NCI-H1694 (cell line): ENCODE results near the gene PRR23A.
"Not testable (repeated sequence)": the region's sequence is repeated elsewhere in the genome, so short reads cannot be mapped to it uniquely, and the experiment has no call there.

Source experiments
- DNase-seq: peaks from one replicate; lab custom pipeline; 2025; lab: John Stamatoyannopoulos, UW

PRR23A gene

DNA sequence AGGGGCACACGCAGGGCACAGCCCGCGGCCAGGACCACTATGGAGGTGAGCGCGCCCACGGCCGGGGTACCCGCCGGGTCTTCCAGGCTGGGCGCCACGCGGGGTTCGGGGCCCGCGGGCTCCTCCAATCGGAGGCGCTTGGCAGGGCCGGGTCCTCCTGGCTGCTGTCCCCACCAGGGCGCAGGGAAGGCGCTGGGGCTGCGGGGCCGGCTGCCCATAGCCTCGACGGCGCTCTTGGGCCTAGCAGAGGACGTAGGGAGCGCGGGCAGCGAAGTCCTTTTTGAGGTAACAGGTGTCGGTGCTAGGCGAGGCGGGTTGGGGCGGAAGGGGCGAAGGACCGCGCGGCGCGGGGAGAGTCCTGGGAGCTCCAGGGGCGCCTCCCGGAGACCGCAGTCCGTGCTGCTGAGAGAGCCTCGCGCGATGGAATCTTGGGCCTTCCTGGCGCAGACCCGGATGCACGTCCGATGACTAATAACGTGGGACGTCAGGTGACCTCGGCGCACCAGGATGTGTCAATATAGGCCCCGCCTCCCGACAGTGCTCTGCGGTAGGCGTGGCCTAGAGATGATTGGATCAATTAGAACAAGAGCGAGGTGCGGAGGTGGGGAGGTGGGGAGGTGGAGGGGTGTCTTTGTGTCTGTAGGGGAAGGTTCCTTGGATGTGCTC, at the start of gene PRR23A:
Gene PRR23A (minus strand): TSS at position 218 of the 666 bp plus-strand sequence. CDS start 0 bp downstream, at position 218.
- DNase-seq = no peak

DNA sequence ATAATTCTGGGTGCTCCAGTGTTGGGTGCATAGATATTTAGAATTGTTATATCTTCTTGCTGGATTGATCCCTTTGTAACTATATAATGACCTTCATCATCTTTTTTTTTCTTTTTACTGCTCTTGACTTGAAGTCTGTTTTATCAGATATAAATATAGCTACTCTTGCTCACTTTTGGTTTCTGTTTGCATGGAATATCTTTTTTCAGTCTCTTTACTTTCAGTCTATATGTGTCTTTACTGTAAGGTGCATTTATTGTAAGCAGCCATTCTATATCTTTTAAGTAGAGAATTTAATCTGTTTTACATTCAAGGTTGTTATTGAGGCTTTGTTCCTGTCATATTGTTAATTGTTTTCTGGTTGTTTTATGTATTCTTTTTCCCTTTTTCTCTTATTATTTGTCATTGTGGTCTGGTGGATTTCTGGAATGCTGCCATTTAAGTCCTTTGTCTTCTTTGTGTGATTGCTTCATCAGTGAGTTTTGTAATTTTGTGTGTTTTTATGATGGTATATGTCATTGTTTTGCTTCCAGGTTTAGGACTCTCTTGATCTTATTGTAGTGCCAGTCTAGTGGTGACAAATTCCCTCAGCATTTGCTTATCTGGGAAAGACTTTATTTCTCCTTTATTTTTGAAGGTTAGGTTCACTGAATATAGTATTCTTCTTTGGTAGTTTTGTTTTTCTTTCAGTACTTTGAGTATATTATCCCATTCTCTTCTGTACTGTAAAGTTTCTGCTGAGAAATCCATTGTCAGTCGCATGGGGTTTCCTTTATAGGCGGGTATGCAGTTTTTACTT, 46.9 kb upstream of the PRR23A start:
- no peak for DNase-seq

DNA sequence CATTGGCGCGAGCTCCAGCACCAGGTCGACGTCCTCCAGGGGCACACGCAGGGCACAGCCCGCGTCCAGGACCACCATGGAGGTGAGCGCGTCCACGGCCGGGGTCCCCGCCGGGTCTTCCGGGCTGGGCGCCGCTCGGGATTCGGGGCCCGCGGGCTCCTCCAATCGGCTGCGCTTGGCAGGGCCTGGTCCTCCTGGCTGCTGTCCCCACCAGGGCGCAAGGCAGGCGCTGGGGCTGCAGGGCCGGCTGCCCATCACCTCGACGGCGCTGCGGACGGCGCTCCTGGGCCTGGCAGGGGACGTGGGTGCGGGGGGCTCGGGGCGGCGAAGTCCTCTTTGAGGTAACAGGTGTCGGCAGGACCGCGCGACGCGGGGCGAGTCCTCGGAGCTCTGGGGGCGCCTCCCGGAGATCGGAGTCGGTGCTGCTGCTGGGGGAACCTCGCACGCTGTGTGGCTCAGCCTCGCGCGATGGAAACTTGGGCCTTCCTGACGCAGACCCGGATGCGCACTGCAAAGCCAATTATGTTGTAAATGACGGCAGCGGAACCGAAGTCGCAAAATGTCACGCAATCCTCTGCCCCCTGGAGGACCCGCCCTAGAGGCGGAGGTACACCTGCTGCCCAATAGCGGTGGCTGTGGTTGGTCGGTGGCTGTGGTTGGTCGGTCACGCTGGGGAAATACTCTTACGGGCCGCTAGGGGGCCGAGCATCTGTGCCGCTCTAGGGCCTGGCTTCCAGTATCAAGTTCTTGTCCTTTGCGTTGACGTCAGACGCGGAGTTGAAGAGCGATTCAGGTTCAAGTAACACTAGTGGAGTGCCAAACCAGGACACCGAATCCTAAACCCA, 38.5 kb upstream of the PRR23A start, which contains the start of gene PRR23C:
Gene PRR23C (minus strand): TSS at position 527 of the 845 bp plus-strand sequence. CDS start 272 bp downstream, at position 255.
- no peak for DNase-seq

DNA sequence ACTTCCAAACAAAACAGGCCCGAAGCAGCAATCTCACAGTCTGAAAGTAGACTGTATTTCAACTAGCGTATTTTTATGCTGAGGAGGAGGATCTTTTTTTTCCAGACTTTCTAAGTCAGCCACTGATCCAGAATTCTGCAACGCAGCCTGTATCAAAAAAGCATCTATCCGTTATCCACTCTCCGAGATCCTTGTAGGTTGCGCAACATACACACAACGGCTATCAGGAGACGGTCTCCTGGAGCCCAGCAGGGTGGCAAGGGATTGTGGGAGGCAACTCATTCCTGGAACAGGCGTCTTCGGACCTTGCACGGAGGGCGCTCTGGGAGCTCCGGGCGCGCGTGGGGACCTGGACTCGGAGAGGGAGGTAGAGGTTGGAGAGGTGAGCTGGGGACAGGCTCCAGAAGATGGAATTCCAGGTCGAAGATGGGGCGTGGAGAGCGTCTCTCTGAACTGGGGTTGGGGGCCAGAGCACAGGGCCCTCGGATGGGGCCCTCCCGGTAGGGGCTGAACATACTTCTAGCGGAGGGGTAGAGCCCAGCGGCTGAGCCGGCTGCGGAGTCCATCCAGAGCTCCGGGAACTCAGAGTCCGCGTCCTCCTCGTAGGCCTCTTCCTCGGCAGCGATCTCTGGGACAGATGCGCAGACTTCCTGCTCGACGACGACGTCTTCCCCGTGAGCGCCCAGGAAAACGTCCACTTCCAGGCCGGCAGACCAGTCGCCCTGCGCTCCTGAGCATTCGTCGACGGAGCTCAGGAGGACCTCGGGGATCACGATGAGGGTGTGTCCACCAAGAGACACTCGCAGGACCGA, 37.7 kb upstream of the PRR23A start:
- DNase-seq = no peak

DNA sequence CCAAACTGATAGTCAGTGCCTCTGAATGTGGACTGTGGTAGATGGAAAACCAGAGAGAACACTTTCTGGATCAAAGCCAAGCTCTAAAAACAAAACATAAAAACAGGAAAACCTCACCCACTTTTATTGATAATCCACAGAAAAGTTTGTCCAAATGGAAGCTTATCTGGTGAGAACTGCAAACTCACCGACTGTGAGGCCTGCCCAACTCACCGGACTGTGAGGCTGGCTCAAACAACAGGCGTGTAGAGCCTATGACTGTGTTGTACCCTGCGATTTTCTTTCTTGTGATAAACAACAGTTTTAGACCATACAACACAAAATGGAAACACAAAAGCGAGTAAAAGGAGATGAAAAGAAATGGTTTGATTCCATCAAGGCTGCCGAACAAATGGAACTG, 31.4 kb upstream of the PRR23A start:
- DNase-seq = no peak

DNA sequence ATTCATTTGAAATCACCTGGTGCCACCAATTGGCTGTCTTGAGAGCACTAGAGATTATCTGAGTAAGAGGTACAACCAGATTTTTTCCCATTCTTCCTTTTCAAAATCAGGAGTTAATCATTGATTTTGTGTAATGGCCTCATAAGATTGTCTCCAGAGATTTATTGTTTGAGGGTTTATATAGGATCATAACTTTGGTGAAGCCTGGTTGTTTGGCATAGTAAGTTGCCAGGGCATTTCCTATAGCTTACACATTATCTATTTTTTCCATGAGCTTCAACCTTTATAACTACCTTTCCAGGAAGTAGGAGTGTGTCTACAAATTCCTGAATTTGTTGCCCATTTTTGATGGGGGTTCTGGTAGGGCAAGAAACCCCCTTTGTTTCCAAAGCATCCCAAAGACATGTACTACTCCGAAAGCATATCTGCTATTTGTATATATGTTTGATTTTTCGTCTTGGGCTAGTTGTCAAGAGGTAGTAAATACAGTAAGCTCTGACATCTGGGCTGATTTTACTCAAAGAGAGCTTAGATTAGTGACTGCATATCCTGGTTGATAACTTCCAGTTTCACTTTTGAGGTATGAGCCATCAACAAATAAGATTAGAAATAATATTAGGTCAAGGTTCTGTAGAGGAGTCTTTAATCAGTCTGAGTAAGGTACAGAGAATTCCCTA, 26.4 kb upstream of the PRR23A start:
- no peak for DNase-seq

DNA sequence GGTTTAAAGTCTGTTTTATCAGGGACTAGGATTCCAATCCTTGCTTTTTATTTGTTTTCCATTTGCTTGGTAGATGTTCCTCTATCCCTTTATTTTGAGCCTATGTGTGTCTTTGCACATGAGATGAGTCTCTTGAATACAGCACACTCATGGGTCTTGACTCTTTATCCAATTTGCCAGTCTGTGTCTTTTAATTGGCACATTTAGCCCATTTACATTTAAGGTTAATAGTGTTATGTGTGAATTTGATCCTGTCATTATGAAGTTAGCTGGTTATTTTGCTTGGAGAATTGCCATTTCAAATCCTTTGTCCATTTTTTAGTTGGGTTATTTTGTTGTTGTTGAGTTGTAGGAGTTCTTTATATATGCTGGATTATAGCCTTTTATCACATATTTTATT, 24.5 kb upstream of the PRR23A start:
- DNase-seq = not testable (repeated sequence)

DNA sequence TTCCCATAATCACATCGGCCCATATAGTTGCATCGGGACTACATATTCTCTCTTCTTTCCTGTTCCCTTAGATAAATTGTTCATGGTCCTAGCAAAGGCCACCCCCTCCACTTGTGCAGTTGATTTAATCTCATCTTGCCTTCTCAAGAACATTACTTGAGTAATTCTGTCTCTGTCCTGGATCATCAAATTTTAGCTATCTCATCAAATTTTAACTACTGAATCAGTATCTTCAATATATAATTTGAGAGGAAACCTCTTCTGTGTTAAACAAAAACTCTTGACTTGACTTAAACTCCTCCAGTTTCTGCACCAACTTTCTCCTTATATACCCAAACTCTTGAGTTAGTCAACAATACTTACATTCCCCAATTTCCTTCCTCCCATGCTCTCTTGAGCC, 18.9 kb upstream of the PRR23A start:
- DNase-seq = no peak

DNA sequence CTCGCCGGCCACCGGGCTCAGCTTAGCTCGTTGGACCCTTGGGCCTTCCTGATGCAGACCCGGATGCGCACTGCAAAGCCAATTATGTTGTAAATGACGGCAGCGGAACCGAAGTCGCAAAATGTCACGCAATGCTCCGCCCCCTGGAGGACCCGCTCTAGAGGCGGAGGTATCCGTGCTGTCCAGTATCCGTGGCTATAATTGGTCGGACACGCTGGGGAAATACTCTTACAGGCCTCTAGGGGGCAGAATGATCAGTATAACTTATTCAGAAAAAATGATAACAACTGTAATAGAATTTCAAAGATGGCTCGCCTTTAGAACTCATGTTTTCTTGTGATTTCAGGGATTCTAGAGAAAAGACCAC, 14.8 kb upstream of the PRR23A start, which contains the start of gene PRR23B:
Gene PRR23B (minus strand): TSS at position 59 of the 367 bp plus-strand sequence. CDS start 265 bp downstream, outside the sequence.
- DNase-seq = no peak

DNA sequence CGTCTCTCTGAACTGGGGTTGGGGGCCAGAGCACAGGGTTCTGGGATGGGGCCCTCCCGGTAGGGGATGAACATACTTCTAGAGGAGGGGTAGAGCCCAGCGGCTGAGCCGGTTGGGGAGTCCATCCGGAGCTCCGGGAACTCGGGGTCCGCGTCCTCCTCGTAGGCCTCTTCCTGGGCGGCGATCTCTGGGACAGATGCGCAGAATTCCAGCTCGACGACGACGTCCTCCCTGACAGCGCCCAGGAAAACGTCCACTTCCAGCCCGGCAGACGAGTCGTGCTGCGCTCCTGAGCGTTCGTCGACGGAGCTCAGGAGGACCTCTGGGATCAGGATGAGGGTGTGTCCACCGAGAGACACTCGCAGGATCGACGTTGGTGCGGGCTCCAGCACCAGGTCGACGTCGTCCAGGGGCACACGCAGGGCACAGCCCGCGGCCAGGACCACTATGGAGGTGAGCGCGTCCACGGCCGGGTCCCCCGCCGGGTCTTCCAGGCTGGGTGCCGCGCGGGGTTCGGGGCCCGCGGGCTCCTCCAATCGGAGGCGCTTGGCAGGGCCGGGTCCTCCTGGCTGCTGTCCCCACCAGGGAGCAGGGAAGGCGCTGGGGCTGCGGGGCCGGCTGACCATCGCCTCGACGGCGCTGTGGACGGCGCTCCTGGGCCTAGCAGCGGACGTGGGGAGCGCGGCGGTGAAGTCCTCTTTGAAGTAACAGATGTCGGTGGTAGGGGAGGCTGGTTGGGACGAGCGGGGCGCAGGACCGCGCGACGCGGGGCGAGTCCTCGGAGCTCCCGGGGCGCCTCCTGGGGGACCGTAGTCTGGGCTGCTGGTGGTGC, 14.2 kb upstream of the PRR23A start:
- DNase-seq = no peak

DNA sequence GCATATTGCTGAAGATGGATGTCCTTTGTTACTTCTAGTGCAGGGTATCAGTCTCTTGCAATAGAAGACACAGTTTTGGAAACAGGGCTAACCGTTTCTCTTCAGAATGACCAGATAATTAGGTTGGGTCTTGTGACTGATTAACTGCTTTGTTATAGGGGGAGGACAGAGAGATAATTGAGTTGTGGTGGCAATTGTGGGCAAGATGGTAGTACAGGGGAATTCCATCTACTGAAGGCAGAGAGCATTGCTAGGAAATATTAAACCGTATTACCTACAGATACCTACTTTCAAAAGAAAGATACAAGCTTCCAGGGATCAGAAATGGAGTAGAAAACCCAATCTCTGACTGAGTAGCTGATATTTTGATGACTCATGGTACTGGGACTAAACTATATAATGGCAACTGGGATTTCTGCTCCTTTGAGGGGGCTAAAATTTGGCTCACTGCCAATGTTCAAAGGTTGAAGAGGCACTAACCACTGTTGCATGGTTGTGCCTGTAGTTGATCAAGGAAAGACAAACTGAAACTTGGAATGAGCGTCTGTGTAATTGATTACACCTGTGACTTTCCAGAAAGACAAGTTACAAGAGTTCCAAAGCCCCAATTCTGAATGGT, 10.5 kb upstream of the PRR23A start:
- DNase-seq = no peak

DNA sequence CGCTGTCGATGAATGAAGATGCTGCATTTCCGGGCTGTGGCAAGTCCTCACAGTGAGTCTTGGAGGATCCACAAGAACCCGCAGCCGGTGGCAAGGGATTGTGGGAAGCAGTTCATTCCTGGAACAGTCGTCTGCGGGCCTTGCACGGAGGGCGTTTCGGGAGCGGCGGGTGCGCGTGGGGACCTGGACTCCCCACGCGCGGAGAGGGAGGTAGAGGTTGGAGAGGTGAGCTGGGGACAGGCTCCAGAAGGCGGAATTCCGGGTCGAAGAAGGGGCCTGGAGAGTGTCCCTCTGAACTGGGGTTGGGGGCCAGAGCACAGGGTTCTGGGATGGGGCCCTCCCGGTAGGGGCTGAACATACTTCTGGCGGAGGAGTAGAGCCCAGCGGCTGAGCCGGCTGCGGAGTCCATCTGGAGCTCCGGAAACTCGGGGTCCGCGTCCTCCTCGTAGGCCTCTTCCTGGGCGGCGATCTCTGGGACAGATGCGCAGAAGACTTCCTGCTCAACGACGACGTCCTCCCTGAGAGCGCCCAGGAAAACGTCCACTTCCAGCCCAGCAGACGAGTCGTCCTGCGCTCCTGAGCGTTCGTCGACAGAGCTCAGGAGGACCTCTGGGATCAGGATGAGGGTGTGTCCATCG, 593 bp downstream of the PRR23A start:
- no peak for DNase-seq

DNA sequence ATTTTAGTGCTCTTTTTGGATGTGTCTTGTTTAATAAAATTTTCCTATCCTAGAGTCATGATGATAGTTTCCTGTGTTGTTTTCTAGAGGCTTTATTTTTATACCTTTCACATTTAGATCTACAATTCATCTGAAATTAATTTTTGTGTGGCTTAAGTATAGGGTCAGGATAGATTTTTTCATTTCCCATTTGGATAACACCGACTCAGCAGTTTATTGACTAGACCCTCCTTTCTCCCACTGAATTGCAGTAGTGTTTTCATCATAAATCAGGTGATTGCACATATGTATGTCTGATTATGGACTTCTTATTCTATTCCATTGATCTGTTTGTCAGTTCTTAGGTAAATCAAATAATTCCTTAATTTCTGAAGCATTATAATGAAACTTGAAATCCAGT, 10.4 kb downstream of the PRR23A start:
- DNase-seq = no peak

DNA sequence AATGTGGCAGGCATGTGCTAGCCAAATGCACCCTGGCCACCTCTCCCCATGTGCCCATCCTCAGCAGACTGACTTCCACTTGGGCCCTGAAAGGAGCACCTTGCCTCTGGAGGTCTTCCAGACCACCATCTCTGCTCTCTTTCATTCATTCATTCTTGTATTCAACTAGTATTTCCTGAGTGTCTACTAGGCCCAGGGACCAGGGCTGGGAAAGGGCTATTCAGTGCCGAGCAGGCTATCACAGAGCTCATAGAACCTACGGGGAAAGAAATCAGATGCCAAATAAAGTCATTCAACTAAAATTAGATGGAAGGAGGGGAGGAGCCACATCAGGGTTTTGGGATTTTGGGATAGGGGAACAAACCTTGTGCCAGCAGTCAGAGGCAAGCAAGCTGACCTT, 18.9 kb downstream of the PRR23A start:
- no peak for DNase-seq

DNA sequence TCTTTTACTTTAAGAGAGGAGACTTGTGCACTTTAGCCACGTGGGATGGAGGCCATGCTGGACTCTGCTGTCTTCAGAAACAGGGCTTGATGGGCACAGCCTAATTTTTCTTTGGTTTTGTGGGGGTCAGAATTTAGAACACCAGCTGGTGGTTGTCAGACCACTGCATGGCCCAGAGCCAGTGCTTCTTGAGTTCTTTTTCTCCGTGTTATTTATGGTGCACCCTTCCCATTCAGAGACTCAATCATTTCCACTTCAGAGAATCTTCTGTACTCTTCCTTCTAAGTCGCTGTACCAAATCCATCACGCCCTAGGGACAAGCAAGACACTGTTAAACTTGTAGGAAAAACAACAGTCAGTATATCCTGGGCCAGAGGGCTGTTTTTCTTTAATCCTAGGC, 20.1 kb downstream of the PRR23A start:
- DNase-seq = no peak

DNA sequence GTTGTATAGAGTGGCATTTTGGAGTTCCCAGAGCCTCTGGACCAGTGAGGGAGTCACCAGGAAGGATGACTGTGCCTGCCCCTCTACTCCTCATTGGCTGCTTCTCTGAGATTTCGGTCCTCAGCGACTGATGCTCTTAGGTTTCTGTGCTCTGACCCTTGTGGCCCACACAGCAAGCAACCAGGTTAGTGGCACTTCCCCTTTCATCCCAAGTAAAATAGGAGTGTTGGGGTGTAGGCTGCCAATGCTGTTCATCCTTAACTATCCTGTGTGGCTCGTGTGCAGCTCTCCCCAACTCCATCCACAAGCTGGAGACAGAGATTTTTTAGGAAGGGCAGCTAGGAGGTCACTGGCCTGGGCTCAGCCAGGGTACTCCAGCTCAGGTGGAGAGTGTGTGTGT, 21.3 kb downstream of the PRR23A start:
- no peak for DNase-seq

DNA sequence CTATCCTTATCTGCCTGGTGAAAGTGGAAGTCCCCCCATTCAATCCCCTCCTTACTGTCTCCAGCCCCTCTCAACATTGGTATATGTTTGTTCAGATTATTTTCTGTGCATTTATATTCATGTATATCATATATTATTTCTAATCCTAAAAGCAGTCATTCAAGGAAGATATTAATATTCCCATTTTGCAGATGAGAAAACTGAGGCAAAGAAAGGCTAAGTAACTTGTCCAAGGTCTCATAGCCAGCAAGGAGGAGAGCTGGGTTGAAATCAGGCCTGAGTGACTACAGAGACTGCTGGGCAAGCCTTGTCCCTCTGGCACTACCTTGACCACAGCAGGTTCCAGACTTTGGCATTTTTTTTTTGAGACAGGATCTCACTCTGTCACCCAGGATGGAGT, 30.0 kb downstream of the PRR23A start:
- DNase-seq = no peak

DNA sequence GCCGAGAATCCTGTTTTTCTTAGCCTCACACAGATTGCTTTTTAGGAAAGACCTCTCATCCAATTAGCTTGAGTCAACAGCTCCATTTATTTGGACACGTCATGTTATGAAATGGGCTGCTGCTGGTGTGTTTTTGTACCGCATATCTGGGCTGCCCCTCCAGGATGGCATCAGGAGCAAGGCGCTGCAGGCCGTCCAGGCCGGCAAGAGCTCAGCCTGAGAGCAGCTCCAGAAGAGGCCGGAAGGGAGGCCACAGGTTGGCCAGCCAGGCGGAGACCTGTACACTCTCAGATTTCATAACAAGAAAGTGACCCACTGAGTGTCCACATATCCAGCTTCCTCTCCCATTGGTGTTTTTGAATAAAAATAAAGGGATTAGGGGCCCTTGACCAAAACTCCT, 30.7 kb downstream of the PRR23A start:
- DNase-seq = no peak

DNA sequence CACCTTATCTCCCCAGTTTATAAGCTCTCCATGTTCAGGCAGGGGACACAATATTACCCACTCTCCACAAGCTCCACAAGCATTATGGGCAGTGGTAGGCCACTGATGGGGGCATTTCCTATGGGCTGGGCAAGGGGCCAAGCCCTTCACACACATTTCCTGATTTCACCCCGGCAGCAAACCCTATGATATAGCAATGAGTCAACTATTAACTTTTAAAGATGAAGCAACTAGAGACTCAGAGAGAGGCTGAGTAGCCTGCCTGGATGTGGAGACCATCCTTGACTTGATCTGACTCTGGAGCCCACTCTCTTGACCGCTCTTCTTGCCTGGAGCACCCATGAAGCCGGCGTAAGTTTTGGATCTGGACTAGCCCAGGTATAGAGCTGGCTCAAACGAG, 31.6 kb downstream of the PRR23A start:
- no peak for DNase-seq
